ENCODE data around the gene ALDH1A1. TPM values are rescaled to one million over a fixed set of nuclear protein-coding genes. Genes with fewer than 3 reads are reported as not detected.

The ALDH1A1 gene
- total and polyA plus RNA-seq, 2 of the 8 experiments (the other 6 are each of a cell fraction or from before 2014, with no cell fraction given): 0.50 to 0.82 TPM

GRCh38 chr9:72904267-72905093 is 48.4 kb downstream of the ALDH1A1 start:
- ChIA-PET CTCF (ENCODE audit: partially characterized antibody) (no interaction called here), POLR2A (ENCODE audit: partially characterized antibody) (no interaction called here)
- no peak overlapping the region for H3K18ac ChIP-seq (ENCODE audit: extremely low read depth, low read length)
- H3K79me1 ChIP-seq (ENCODE audit: low read depth, low read length): no peaks in the 10 kb centered on the region
- H3K4me2 ChIP-seq (ENCODE audit: insufficient read depth in 1 of 2, low read depth in 2 of 2, low read length in 2 of 2): no peak overlapping the region
- DNase-seq (ENCODE audit: low read depth in 1 of 2, low spot score in 2 of 2): no peak
- no peak overlapping the region for H3K14ac ChIP-seq (ENCODE audit: insufficient read length)
- 73% methylated on average over 2 of the region's 2 CpGs; no CpG with 5 or more reads in 1 of the 2 experiments for WGBS, 2 experiments (ENCODE audit: extremely low coverage in 1 of 2, insufficient coverage in 1 of 2, insufficient read length in 1 of 2, insufficient replicate concordance in 2 of 2, low coverage in 1 of 2, low lambda C conversion rate in 2 of 2, missing lambda C conversion rate in 1 of 2)
- no peak overlapping the region for H2BK5ac ChIP-seq (ENCODE audit: low read depth, low read length)
- no peak overlapping the region for H3K27ac ChIP-seq (ENCODE audit: low read depth, low read length)
- H3K56ac ChIP-seq (replicated peaks; ENCODE audit: insufficient read length, low read depth, low read length): no peak overlapping the region
- no peak overlapping the region for H3K4ac ChIP-seq (replicated peaks; ENCODE audit: insufficient read length, low read depth, low read length)
- H2BK15ac ChIP-seq (ENCODE audit: low read length): no peak overlapping the region
- no peak for FAIRE-seq
- H3K4me1 ChIP-seq (replicated peaks in 1 of 4; ENCODE audit: control insufficient read depth in 3 of 4, insufficient read depth in 4 of 4, low read length in 3 of 4): no peaks in the 10 kb centered on the region
- no peaks in the 10 kb centered on the region for H4K20me1 ChIP-seq (replicated peaks in 1 of 2; ENCODE audit: control insufficient read depth in 1 of 2, insufficient read depth in 2 of 2, low read length in 2 of 2)
- no peak overlapping the region for H2BK20ac ChIP-seq (ENCODE audit: low read length)
- no peak overlapping the region for H4K5ac ChIP-seq (ENCODE audit: insufficient read length, low read depth, low read length)
- no peaks in the 10 kb centered on the region for H3K27me3 ChIP-seq (replicated peaks in 1 of 4; ENCODE audit: control insufficient read depth in 3 of 4, extremely low read depth in 1 of 4, insufficient read depth in 3 of 4, low read length in 3 of 4)
- H3K9ac ChIP-seq (replicated peaks in 1 of 4; ENCODE audit: extremely low read depth in 1 of 4, low read depth in 3 of 4, low read length in 3 of 4): no peak overlapping the region
- H4K8ac ChIP-seq (ENCODE audit: extremely low read depth, insufficient read depth, low read length): no peak overlapping the region
- no peaks in the 10 kb centered on the region for H3K23me2 ChIP-seq (ENCODE audit: low read depth, low read length)
- H2BK120ac ChIP-seq (replicated peaks; ENCODE audit: low read depth, low read length): no peak overlapping the region
- no peaks in the 10 kb centered on the region for H3K36me3 ChIP-seq (ENCODE audit: control insufficient read depth in 2 of 4, insufficient read depth in 4 of 4, low read length in 3 of 4)
- no peak overlapping the region for H4K91ac ChIP-seq (replicated peaks; ENCODE audit: insufficient read length, low read length)
- no peak overlapping the region for H3K23ac ChIP-seq (ENCODE audit: insufficient read length)
- no peaks in the 10 kb centered on the region for H3K79me2 ChIP-seq (ENCODE audit: control insufficient read depth in 1 of 2, insufficient read depth in 2 of 2, low read length in 2 of 2)
- H2AK5ac ChIP-seq (ENCODE audit: low read depth, low read length): no peak overlapping the region
- H2BK12ac ChIP-seq (ENCODE audit: low read depth, low read length): no peak overlapping the region
- no peak overlapping the region for H3K4me3 ChIP-seq (ENCODE audit: extremely low read depth in 1 of 4, insufficient read depth in 2 of 4, low read depth in 3 of 4, low read length in 4 of 4)
- H2AFZ ChIP-seq (ENCODE audit: low read length): no peak overlapping the region
- H3K9me3 ChIP-seq (ENCODE audit: insufficient read depth in 2 of 2, low read depth in 1 of 2, low read length in 1 of 2): no peaks in the 10 kb centered on the region
- TF ChIP-seq MAFK (IDR thresholded peaks at IDR 0.05; ENCODE audit: low read depth, low read length) (no peak), RNF2 (IDR thresholded peaks at IDR 0.05; ENCODE audit: borderline replicate concordance, low read depth, low read length, missing control alignments, poor library complexity, severe bottlenecking) (no peak), NANOG (IDR thresholded peaks at IDR 0.05; ENCODE audit: insufficient read depth, low read depth, low read length, poor library complexity, severe bottlenecking) (no peak), ASH2L (IDR thresholded peaks at IDR 0.05; ENCODE audit: low read length) (no peak), BACH1 (IDR thresholded peaks at IDR 0.05; ENCODE audit: low read length) (no peak), POLR2AphosphoS5 (IDR thresholded peaks at IDR 0.05; ENCODE audit: low read depth, low read length) (no peak), E2F6 (IDR thresholded peaks at IDR 0.05) (no peak), SP4 (IDR thresholded peaks at IDR 0.05; ENCODE audit: low read length) (no peak), KDM4A (IDR thresholded peaks at IDR 0.05; ENCODE audit: low read depth, low read length, severe bottlenecking) (no peak), CBX8 (IDR thresholded peaks at IDR 0.05; ENCODE audit: borderline replicate concordance, low read depth, low read length) (no peak), JUN (IDR thresholded peaks at IDR 0.05; ENCODE audit: low read depth, low read length) (no peak)

All from H1 (cell line).